Daoy (cell line): ENCODE results near the gene LDAF1. TPM values are rescaled to one million over a fixed set of nuclear protein-coding genes. Genes with fewer than 3 reads are reported as not detected.
"Not testable (repeated sequence)": the region's sequence is repeated elsewhere in the genome, so short reads cannot be mapped to it uniquely, and the experiment has no call there.

Experiments
- DNase-seq: peaks from one replicate; pipeline ENCODE4 v3.0.0-alpha.2; 2015; ENCODE audit warnings: low read depth
- total RNA-seq: library from RNA; depleted of rRNA; stranded (reverse); fragments of >200 nt; shearing (Covaris generic); gene quantifications from 2 replicates; pipeline ENCODE4 v1.2.3, GENCODE V29; 2014; rRNA removed

The LDAF1 gene
- total RNA-seq, result 9.3 and 18.1 TPM in 2 replicates

DNA sequence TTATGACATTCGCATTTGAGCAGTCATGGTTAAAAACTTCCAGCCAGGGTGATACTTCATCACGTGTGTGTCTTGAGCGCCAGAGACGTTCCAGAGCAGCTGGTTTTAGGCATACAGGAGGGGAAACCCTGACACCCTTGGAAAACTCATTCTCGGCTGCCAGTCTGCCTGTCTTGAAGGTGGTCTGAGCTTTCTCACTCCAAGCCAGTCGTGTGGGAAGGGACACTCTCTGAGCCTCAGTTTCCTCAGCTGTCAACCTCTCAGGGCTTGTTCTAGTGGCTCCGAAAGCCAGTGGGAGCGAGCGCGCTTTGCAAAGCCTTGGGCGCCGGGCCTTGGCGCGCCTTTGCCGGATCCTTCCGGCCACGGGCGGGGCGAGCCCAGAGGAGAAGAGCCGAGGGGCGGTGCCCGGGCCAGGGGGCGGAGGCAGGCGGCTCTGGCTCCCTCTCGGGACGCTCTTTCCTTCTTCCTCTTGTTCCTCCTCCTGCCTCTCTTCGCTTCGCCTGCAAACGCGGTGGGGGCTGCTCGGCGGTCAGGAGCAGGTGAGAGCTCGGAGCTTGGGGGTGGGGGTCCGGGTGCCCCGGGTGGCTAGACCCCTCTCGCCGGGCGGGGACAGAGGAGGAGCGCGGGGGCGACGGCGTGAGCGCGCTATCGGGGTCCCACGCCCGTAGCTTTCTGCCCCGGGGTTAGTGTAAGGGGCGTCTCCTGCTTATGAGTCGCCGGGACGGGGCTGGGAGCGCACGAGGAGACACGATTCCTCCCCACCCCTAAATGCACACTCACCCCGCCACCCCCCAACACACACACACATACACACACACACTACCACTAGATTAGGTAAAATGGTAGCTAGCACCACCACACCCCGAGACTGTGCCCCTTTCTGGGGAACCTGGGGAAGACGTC is at the start of gene LDAF1:
Gene LDAF1, plus strand, starts transcription at position 467 of the 903 bp plus-strand sequence. CDS start 2,509 bp downstream, outside the sequence.
- peak; percentile 87 for DNase-seq

DNA sequence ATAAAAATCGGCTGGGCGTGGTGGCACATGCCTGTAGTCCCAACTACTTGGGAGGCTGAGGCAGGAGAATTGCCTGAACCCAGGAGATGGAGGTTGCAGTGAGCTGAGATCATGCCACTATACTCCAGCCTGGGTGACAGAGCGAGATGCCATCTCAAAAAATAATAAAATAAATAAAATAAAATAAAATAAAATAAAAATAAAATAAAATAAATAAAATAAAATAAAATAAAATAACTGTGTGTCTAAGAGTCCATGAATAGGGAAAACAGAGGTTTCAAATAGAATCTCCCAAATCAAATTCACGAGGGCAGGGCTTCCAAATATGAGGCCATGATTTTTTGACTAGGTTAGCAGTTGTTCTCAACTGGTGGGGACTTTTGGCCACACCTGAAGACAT is 42.9 kb upstream of the LDAF1 start:
- not testable (repeated sequence) for DNase-seq

DNA sequence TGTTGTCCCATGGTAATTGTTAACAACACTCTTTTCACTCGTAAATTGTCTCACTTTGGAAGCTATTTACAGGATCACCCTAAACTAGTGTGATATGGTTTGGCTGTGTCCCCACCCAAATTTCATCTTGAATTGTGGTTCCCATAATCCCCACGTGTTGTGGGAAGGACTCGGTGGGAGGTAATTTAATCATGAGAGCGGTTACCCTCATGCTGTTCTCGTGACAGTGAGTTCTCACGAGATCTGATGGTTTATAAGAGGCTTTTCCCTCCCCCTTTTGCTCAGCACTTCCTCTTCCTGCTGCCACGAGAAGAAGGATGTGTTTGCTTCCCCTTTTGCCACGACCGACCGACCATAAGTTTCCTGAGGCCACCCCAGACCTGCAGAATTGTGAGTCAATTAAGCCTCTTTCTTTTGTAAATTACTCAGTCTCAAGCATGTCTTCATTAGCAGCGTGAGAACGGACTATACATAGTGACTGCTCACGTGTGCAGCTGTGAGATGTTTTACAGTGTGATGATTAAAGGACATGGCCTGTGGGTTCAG is 42.3 kb upstream of the LDAF1 start:
- no peak for DNase-seq

DNA sequence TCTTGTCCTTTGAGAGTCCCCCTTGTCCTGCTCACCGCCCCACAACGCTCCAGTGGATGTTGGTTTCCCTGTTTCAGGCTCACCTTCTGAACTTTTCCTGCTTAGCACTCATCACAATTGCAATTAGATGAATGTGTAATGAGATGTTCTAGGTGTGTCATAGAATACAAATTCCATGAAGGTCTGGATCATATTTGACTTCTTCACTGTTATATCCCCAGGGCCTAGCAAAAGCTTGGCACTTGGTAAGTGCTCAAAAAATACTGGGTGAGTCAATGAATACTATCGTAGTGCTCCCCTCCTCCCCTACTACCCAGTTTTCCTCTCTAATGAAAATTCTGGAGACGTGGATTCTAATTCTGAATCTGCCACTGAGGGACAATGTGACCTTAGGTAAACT is 40.9 kb upstream of the LDAF1 start:
- no peak for DNase-seq

DNA sequence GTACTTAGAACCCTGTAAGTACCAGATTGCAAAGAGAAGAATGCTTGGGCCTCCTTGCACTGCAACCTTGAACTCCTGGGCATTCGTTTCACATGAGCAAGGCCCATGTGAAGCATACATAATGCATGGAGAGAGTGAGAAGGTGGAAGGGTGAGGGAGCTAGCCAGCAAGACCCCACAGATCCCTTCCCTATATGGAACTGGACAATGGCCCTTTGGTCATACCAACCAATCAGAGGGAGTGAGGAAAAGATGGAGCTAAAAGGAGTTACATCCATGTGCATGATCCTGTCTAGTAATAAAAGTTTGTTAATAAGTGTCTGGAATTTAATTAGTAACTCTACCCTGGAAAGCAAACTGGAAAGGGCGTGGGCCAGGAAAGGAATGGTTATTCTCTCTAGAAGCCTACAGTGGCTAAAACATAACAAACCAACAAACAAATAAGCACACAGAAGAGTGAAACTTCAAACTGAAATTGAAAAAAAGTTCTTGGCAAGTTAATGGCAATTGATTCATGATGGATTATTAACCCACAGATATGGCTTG is 37.4 kb upstream of the LDAF1 start:
- DNase-seq, result no peak

DNA sequence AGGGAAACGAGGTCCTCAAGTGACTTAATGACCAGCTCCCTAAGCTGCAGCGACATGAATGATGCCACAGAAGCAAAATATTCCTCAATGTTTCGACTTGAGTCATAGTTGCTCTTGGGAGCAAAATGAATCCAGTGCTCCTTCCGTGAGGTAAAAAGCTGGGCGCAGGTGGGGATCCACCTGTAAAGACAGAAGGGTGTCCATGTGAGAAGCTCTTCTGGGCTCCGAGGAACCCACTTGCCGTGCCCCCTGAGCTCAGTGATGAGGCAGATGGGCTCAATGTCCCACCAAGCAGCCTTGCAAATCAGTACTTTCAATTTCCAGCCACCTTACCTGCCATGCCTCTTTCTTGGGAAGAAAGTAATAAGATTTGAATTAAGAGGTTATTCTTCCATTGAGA is 33.3 kb upstream of the LDAF1 start:
- no peak for DNase-seq

DNA sequence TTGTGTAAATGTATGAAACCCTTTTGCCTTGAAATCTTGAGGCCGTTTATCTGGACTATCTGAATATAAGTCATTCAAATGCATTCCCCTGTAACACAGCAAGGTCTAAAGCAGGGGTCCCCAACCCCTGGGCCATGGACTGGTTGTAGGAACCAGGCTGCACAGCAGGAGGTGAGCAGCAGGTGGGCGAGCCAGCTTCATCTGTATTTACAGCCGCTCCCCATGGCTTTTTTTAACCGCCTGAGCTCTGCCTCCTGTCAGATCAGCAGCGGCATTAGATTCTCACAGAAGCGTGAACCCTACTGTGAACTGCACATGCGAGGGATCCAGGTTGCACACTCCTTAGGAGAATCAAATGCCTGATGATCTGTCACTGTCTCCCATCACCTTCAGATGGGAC is 32.0 kb upstream of the LDAF1 start:
- DNase-seq, result no peak

DNA sequence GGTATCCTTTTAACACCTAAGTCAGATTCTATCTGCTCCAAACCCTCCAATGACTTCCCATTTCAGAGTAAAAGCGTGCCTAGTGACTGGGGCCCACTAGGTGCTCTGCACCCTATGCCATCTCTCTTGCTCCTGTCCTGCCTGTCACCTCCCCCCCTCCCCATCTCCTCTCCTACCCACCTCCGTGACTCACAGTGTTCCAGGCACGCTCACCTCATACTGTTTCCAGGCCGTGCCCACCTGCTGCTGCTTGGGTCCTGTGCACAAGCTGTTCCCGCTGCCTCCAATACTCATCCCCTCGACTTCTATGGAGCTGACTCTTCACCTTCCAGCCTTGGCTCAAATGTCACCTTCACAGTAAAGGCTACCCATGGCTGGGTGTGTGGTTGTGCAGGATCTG is 29.5 kb upstream of the LDAF1 start:
- no peak for DNase-seq

DNA sequence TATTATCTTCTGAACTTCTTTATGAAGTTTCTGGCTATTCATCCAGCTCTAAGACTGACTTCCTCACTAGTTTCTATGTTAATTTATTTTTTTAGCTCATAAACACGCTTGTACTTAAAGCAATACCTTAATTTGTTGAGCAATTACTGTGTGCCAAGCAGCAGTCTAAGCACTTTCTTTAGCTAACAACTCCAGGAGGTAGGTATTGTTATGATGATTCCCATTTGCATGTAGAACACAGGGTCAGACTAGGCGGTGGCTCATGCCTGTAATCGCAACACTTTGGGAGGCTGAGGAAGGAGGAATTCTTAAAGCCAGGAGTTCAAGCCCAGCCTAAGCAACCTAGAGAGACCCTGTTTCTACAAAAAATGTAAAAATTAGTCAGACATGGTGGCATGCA is 27.7 kb upstream of the LDAF1 start:
- no peak for DNase-seq

DNA sequence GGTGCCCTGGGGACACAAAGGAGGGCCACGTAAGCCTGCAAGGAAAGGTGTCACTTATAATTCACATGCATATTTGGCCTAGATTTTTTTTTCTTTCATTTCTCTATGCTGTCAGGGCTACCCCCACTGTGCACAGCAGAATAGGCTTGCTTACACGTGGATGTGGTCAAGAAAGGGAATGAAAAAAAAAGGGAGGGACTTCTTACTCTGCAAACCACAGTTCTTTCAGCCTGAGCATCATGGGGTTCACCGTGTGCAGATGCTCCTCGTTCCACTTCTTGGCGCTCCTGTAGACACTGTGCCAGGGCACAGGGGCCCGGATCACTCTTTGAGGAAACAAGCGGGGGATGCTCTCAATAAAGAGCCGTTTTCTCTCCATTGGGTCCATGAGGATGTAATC is 24.4 kb upstream of the LDAF1 start:
- DNase-seq, result no peak

DNA sequence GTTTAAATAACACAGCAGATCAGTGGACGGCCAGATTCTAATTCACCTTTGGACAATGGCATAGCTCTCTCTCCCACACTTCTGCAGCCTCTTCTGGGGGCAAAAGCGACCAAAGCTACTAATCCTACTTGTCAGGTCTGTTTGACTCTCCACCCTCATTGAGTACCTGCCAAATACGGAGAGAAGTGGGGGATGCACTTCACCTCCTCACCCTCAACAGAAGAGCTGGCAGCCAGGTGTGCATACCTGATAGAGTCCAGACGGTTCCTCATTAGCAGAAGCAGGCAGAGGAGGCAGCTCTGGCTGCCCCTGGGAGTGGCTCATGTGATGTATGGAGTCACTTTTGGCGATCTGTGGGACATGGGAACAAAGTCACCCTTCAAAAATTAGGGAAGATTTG is 12.7 kb upstream of the LDAF1 start:
- no peak for DNase-seq

DNA sequence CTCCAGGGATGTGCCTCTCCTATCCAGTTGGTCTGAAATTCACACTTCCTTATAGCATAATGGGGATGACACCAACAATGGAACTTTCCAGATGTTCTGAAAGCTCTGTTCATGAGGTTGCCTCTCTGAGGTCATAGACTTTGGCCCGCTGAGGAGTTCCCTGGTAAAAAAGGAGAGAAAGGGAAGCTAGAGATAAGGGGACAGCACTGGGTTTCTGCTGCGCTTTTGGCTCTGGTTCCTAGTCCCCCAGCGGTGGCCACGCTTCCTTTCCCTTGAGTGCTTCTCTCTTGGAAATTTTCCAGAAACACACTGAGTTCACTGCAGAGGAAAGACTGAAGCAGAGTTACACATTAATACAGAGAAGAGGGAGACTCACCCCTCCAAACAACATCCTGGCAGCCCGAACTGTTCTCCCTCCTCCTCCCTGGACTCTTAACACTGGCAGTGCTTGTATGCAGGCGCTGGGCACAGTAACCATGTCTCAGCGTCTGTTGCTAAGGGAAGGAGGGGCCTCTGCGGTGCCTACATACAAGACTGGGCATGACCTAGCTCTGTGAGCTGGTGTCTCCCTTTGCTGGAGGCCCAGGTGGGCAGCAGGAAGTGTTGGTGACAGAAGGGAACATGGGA is 8.0 kb upstream of the LDAF1 start, which contains the start of gene DNAH3:
Gene DNAH3, minus strand, starts transcription at position 472 of the 627 bp plus-strand sequence. CDS start 527 bp downstream, outside the sequence.
- no peak for DNase-seq

DNA sequence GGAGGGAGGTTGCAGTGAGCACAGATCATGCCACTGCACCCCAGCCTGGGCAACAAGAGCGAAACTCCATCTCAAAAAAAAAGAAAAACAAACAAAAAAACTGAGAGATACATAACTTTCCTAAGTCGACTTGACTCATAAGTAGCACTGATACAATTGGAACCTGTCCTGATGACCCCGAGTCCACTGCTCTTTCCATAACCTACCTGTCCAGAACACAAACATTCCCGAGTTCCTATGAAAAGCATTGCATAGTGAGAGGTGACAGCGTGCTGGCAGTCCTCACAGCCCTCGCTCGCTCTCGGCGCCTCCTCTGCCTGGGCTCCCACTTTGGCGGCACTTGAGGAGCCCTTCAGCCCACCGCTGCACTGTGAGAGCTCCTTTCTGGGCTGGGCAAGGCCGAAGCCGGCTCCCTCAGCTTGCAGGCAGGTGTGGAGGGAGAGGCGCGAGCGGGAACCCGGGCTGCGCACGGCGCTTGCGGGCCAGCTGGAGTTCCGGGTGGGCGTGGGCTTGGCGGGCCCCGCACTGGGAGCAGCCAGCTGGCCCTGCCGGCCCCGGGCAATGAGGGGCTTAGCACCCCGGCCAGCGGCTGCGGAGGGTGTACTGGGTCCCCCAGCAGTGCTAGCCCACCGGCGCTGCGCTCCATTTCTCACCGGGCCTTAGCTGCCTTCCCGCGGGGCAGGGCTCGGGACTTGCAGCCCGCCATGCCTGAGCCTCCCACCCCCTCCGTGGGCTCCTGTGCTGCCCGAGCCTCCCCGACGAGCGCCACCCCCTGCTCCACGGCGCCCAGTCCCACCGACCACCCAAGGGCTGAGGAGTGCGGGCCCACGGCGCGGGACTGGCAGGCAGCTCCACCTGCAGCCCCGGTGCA is 6.1 kb upstream of the LDAF1 start:
- not testable (repeated sequence) for DNase-seq

DNA sequence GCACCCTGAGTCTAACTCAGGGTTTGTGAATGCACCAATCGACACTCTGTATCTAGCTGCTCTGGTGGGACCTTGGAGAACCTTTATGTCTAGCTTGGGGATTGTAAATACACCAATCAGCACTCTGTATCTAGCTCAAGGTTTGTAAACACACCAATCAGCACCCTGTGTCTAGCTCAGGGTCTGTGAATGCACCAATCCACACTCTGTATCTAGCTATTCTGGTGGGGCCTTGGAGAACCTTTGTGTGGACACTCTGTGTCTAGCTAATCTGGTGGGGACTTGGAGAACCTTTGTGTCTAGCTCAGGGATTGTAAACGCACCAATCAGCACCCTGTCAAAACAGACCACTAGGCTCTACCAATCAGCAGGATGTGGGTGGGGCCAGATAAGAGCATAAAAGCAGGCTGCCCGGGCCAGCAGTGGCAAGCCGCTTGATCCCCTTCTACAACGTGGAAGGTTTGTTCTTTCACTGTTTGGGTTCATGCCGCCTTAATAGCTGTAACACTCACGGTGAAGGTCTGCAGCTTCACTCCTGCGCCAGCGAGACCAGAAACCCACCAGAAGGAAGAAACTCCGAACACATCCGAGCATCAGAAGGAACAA is 5.2 kb upstream of the LDAF1 start:
- DNase-seq, result not testable (repeated sequence)

DNA sequence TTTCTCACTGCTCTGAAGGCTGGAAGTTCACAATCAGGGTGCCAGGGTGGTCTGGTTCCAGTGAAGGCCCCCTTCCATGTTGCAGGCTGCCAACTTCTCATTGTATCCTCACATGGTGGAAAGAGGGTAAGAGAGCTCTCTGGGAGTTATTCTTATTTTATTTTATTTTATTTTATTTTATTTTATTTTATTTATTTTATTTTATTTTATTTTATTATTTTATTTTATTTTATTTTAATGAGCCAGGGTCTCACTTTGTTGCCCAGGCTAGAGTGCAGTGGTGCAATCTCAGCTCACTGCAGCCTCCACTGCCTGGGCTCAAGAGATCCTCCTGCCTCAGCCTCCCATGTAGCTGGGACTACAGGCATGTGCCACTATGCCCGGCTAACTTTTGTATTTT is 2.5 kb upstream of the LDAF1 start:
- not testable (repeated sequence) for DNase-seq

DNA sequence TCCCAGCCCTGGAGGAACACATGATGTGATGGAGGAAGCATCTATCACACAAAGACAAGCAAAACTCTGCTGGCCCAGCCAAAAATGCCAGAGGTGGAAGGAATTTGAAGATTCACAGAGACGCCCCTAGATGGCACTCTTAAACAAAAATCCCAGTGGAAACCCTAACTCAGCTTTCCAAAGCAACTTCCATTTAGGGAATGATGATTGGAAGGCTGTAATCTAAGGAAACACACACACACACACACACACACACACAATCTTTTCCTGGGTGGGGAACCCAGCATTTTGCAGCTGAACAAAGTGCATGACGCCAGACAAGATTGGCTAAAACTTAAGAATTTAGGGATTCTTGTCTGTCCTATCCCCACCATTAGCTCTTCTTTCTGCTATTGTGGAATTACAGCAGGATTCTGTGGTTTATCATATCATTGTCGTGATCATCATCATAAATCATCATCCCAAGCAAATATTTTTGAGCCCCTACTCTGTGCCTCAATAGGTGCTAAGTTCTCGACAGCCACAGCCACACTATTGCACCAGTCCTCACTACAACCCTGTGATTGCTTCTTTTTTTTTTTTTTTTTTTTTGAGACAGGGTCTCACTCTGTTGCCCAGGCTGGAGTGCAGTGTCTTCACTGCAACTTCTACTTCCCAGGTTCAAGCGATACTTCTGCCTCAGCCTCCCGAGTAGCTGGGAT is 1.6 kb upstream of the LDAF1 start:
- DNase-seq, result peak; percentile 47

DNA sequence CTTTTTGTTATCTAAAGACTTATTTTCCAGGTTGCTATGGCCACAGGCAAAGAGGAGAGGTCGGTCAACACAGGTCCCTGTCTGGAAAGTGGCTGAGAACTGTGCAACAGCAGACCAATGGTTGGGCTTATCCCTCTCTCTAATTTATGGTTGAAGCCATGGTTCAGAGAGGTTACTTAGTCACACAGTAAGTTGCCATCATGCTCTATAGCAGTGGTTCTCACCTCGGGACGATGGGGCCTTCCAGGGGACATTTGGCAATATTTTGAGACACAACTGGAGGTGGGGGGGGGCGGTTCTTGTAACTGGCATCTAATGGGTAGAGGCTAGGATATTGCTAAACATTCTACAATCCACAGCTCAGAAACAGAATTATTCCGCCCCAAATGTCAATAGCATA is 842 bp upstream of the LDAF1 start:
- DNase-seq, result no peak

DNA sequence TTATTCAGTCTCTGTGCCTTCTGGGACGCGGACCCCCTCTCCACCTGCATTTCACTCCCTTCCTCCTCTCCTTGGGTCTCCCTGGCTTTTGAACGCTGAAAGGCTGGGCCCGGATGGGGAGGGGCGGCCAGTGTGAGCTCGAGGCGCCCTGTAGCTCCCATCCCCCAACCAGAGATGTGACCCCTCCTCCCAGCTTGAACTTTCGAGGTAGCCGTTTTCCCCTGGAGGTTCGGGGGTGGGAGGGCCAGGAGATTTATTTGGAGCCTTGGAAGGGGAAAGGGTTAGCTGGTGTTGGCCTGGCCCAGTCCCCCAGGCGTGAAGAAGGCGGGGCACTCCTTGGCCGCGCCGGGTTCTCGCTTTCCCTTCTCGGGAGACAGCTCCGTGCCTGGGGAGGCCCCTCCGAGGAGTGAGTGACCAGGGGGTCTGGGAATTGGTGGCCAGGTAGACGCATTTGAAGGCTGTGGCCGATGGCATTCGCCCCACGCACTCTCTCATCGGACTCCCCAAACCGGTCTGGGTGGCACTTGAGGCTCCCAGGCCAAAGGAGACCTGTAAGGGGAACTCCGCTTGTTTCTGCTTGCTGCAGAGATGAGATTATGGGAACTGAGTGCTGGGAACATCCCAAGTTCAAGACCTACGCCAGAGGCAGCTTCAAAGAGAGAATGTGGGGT is 942 bp downstream of the LDAF1 start:
- DNase-seq, result no peak

DNA sequence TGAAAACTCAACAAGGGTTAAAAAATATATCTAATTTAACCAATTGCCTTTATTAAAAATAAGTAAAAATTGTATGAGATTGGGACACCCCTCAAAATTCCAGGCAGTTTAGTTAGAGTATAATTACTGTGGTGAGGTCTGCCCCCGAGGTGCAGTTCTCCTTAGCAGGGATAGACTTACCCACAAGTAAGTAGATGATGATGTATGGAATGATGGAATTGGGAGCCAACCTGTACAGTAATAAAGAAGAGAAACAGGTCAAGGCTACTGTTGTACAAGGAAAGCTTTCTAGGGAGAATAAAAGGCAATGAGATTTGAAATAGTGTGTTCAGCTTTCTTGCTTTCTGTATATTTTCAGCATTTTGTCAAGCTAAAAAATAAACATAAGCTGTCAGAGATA is 1.8 kb downstream of the LDAF1 start:
- DNase-seq, result no peak

DNA sequence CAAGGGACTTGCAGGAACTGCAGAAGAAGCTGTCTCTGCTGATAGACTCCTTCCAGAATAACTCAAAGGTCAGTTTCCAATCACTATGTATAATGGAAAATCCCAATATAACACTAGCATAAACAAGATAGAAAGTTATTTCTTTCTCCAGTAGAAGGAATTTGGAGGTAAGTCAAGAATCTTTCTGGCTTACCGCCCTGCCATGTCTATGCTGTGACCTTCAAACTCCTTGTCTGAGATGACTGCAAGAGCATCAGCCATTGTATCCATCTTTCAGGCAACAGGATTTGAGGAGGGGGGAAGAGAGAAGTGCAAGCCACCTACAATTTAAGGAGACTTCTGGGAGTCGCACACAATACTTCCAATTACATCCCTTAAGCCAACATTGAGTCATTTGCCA is 2.7 kb downstream of the LDAF1 start:
- no peak for DNase-seq
